Measurements from ENCODE around the gene TRAPPC10.

Gene TRAPPC10

DNA sequence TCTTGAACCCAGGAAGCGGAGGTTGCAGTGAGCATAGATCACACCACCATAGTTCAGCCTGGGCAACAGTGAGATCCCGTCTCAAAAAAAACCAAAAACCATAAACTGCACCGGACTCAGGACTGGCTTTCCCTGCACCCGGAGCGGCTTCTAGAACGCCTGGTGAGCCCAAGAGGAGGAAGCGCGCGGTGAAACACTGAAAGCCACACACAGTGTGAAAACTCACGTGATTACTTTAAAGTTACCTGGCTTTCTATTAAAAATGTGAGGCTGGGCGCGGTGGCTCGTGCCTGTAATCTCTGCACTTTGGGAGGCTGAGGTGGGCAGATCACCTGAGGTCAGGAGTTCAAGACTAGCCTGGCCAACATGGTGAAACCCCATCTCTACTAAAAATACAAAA lies 7.0 kb upstream of the TRAPPC10 start:
- H3K9me2 ChIP-seq (replicated peaks; ENCODE audit: control insufficient read depth, low read length), result no peaks in the 10 kb centered on the region
- no peak overlapping the region for H3K27ac ChIP-seq (ENCODE audit: low read depth, low read length)

DNA sequence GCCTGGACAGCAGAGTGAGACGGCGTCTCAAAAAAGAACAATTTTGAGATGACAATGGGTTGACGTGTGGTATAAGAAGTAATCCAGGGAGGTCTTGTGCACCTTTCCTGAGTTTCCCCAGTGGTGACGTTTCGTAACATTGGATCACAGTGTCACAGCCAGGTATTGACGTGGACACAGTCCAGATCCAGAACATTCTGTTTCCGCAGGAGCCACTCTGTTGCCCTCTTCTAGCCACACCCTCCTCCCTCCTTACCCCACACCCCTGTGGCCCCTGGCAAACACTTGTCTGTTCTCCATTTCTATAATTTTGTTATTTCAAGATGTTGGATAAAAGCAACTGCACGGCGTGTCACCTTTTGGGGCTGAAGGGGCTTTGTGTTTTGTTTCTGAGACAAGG lies 6.5 kb upstream of the TRAPPC10 start:
- Histone ChIP-seq H3K27me3 (ENCODE audit: control insufficient read depth, low read length) (no peaks in the 10 kb centered on the region), H4K20me1 (ENCODE audit: control insufficient read depth, insufficient read depth, low read depth, low read length) (no peaks in the 10 kb centered on the region), H3K79me2 (ENCODE audit: control insufficient read depth, low read length) (no peaks in the 10 kb centered on the region), H3K4me2 (ENCODE audit: low read length) (no peak overlapping the region), H3F3A (ENCODE audit: control insufficient read depth, insufficient read depth) (no peaks in the 10 kb centered on the region), H3K27ac (ENCODE audit: low read depth, low read length) (no peak overlapping the region), H3K9me3 (ENCODE audit: control insufficient read depth, insufficient read depth, low read length) (no peaks in the 10 kb centered on the region), H3K9me2 (replicated peaks; ENCODE audit: control insufficient read depth, low read length) (no peaks in the 10 kb centered on the region), H3K36me3 (ENCODE audit: control insufficient read depth, low read length) (0 out of 2 replicates have a peak, but pooled peaks cover 3% of the 10 kb centered on the region), H3K4me1 (ENCODE audit: control insufficient read depth, low read length) (no peaks in the 10 kb centered on the region), H3K4me3 (ENCODE audit: low read length) (no peak overlapping the region)
- TF ChIP-seq EZH2phosphoT487 (IDR thresholded peaks at IDR 0.05; ENCODE audit: borderline replicate concordance, low read length), result no peak
- TF ChIP-seq, protein P1, sequence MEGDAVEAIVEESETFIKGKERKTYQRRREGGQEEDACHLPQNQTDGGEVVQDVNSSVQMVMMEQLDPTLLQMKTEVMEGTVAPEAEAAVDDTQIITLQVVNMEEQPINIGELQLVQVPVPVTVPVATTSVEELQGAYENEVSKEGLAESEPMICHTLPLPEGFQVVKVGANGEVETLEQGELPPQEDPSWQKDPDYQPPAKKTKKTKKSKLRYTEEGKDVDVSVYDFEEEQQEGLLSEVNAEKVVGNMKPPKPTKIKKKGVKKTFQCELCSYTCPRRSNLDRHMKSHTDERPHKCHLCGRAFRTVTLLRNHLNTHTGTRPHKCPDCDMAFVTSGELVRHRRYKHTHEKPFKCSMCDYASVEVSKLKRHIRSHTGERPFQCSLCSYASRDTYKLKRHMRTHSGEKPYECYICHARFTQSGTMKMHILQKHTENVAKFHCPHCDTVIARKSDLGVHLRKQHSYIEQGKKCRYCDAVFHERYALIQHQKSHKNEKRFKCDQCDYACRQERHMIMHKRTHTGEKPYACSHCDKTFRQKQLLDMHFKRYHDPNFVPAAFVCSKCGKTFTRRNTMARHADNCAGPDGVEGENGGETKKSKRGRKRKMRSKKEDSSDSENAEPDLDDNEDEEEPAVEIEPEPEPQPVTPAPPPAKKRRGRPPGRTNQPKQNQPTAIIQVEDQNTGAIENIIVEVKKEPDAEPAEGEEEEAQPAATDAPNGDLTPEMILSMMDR (IDR thresholded peaks at IDR 0.05; ENCODE audit: low read depth, low read length, poor library complexity, severe bottlenecking), result no peak

More for the DNA sequence above, 7.0 kb upstream of the TRAPPC10 start:
- Histone ChIP-seq H3K27me3 (ENCODE audit: control insufficient read depth, low read length) (no peaks in the 10 kb centered on the region), H3F3A (ENCODE audit: control insufficient read depth, insufficient read depth) (no peaks in the 10 kb centered on the region), H4K20me1 (ENCODE audit: control insufficient read depth, insufficient read depth, low read depth, low read length) (no peaks in the 10 kb centered on the region), H3K36me3 (ENCODE audit: control insufficient read depth, low read length) (0 out of 2 replicates have a peak, but pooled peaks cover 1% of the 10 kb centered on the region), H3K4me3 (ENCODE audit: low read length) (no peak overlapping the region), H3K4me2 (ENCODE audit: low read length) (no peak overlapping the region), H3K9me3 (ENCODE audit: control insufficient read depth, insufficient read depth, low read length) (no peaks in the 10 kb centered on the region), H3K4me1 (ENCODE audit: control insufficient read depth, low read length) (no peaks in the 10 kb centered on the region), H3K79me2 (ENCODE audit: control insufficient read depth, low read length) (no peaks in the 10 kb centered on the region)
- TF ChIP-seq, protein P1 (IDR thresholded peaks at IDR 0.05; ENCODE audit: low read depth, low read length, poor library complexity, severe bottlenecking), result no peak

DNA sequence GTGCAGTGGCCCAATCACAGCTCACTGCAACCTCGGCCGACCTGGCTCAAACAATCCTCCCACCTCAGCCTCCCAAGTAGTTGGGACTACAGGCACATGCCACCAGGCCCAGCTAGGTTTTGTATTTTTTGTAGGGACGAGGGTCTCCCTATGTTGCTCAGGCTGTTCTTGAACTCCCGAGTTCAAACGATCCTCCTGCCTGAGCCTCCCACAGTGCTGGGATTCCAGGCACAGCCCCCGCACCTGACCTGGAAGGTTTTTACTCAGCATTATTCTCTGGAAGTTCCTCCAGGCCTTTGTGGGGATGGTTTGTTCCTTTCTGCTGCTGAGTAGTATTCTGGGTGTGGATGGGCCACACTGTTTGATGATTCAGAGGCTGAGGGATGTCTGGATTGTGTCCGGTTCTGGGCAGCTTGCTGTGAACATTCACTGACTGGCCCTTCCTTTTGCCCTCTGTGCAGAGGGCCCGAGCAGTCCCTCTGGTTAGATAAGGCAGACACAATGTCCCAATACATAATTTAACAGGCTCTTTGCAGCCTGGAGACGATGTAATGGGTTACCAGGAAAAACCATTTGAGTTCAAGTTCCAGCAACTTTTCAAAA lies 6.0 kb upstream of the TRAPPC10 start:
- H3K4me3 ChIP-seq (ENCODE audit: low read length), result no peak overlapping the region
- H3K9me3 ChIP-seq (ENCODE audit: control insufficient read depth, insufficient read depth, low read length), result no peaks in the 10 kb centered on the region
- H3K27ac ChIP-seq (ENCODE audit: low read depth, low read length), result no peak overlapping the region
- H3K36me3 ChIP-seq (ENCODE audit: control insufficient read depth, low read length), result 0 out of 2 replicates have a peak, but pooled peaks cover 3% of the 10 kb centered on the region
- no peak for TF ChIP-seq EZH2phosphoT487 (IDR thresholded peaks at IDR 0.05; ENCODE audit: borderline replicate concordance, low read length)
- TF ChIP-seq, protein P1 (IDR thresholded peaks at IDR 0.05; ENCODE audit: low read depth, low read length, poor library complexity, severe bottlenecking), result no peak
- H3K79me2 ChIP-seq (ENCODE audit: control insufficient read depth, low read length), result peaks cover 3% of the 10 kb centered on the region
- H4K20me1 ChIP-seq (ENCODE audit: control insufficient read depth, insufficient read depth, low read depth, low read length), result no peaks in the 10 kb centered on the region
- no peaks in the 10 kb centered on the region for H3F3A ChIP-seq (ENCODE audit: control insufficient read depth, insufficient read depth)
- H3K4me2 ChIP-seq (ENCODE audit: low read length), result no peak overlapping the region
- H3K27me3 ChIP-seq (ENCODE audit: control insufficient read depth, low read length), result no peaks in the 10 kb centered on the region
- H3K4me1 ChIP-seq (ENCODE audit: control insufficient read depth, low read length), result peaks cover 3% of the 10 kb centered on the region
- no peaks in the 10 kb centered on the region for H3K9me2 ChIP-seq (replicated peaks; ENCODE audit: control insufficient read depth, low read length)
